NK-92 treated with Interleukin-12 subunit alpha and Interleukin-12 subunit beta, amount 100 ng/mL, for 24 hours (cell line): ENCODE results near the gene KCNH4.

Experiments
- DNase-seq: peaks from one replicate; lab custom pipeline; 2025; lab: John Stamatoyannopoulos, UW

KCNH4 gene

GRCh38 chr17:42136654-42137051, 44.3 kb downstream of the KCNH4 start:
- no peak for DNase-seq

DNA sequence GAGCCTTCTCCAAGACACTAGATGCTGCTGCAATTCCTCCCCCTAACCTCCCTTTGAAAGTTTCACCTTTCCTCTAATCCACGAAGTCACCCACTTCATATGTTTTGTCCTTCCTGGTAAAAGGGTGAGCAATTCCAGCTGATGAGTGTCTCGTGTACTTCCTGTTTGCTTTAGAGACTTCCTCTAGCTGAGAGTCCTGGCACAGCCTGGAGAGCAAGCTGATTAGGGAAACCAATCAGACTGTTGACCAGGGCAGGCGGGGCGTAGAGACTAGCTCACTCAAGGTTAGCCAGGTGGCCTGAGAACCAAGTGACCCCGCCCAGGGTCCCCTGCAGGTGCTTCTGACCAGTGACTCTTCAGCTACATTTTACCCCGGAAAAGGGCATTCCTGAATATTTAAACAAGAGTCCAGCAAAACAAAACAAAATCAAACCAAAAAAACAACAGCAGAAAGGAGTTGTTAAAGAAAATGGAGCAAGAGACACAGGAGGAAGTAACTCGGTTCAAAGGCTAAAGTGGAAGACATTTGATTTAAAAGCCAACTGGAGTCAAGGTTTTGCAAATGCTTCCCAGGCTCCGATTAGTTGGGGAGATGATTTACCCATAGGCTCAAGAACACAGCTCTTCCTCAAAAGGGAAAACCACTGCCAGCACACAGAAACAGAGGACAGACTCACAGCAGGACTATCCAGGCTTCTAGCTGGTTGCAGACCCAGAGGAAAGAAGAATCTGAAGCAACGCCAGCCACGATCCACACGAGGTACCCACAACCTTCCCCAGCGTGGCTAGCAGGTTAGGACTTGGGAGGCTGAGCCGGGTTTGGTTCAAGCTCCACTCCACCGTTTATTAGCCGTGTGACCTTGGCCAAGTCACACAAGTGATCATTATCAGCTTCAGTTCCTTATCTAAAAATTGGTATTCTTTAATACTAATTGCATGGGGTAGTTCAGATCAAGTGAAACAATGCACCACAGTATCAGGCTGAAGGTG, 45.0 kb downstream of the KCNH4 start:
- no peak for DNase-seq

GRCh38 chr17:42135151-42135550, 45.8 kb downstream of the KCNH4 start:
- DNase-seq: no peak

GRCh38 chr17:42133461-42134041, 47.4 kb downstream of the KCNH4 start:
- no peak for DNase-seq

DNA sequence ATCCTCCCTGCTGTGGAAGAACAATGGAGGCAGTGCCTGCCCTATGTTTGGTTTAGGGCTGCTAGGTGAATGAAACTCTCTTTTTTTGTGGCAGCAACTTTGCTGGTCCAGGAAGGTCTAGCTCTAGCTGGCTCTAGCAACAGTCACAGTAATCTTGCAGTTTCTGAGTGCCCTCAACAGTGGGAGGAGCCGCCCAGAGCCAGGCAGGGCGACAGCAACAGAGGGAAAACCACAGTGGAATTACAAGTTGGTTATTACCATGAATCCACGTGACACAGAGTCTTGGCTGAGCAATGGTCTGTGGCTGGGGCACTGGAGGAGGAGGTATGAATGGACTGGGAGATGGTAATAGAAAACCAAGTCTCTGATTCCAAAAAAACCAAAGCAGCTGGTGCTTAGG, 48.0 kb downstream of the KCNH4 start:
- DNase-seq: no peak

GRCh38 chr17:42131981-42132432, 48.9 kb downstream of the KCNH4 start:
- no peak for DNase-seq

- DNase-seq: no peak
Observed at GRCh38 chr17:42131232-42131631, 49.7 kb downstream of the KCNH4 start.

- no peak for DNase-seq
Observed at GRCh38 chr17:42130310-42130936, 50.5 kb downstream of the KCNH4 start.

- no peak for DNase-seq
Observed at GRCh38 chr17:42129109-42129837, 51.7 kb downstream of the KCNH4 start.

DNA sequence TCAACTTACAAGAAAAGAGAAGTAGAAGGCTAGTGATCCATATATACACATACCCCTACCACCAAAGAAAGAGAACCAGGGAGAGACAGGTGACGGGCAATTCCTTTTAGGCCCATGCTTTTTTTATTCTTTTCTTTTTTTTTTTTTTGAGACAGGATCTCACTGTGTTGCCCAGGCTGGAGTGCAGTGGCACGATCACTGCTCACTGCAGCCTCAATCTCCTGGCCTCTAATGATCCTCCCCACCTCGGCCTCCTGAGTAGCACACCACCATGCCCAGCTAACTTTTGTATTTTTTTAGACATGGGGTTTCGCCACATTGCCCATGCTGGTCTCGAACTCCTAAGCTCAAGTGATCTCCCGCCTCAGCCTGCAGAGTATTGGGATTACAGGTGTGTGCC, 53.5 kb downstream of the KCNH4 start:
- no peak for DNase-seq

GRCh38 chr17:42126836-42127235, 54.1 kb downstream of the KCNH4 start:
- DNase-seq: no peak

DNA sequence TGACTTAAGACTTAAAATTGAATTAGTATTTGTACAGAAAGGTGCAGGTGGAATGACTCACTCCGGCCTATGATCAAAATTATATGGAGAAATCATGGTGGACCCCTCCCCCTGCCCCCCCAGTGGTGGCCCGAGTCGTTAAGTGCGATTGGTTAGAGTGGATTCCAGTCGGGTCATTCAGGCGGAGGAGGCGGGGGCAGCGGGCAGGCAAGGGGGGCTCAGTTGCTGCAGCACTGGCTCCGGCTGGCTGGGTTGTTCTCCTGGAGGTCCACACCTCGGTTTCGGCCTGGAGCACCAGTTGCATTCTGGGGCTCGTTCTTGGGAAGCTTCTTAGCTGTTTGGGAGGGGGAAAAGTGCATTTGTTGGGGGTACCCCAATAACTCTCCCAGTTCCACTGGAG, 55.4 kb downstream of the KCNH4 start:
- DNase-seq: no peak

- DNase-seq: no peak
Observed at GRCh38 chr17:42124256-42124655, 56.7 kb downstream of the KCNH4 start.

- DNase-seq: no peak
Observed at GRCh38 chr17:42122371-42123303, 58.3 kb downstream of the KCNH4 start, which contains the start of gene HSPB9. TSS of gene HSPB9 (plus strand) at chr17:42122804. CDS start at chr17:42122851, 47 bp downstream.

- DNase-seq: peak; percentile 59
Observed at GRCh38 chr17:42120770-42121769, 59.9 kb downstream of the KCNH4 start, which contains the start of gene KAT2A. TSS of gene KAT2A (minus strand) at chr17:42121367. CDS start at chr17:42121304, 63 bp downstream.

DNA sequence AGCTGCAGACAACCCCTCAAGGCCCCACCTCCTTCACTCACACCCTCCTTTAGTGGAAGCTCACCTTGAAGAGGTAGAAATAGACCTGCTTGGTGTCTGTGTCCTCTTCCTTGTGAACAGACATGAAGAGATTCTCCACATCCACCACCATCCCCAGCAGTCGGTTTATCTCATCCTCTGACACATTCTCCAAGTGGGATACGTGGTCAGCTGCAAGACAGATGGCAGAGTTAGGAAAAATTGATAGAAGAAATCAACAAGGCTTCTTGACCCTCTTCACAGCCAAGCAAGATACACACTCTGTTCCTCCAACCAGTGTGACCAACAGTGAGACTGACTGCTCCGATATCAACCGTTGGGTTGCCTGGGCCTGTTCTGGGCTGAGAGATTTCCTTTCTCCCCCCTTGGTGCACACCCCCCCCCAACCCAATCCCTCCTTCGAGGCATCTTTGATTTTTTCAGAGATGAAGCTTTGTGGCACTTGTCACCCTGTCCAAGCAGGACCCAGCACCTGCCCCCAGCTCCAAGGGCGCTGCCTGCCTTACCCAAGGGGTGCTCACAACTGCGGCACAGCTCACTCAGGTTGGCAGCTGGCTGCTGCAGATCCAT, 60.7 kb downstream of the KCNH4 start:
- DNase-seq: no peak

DNA sequence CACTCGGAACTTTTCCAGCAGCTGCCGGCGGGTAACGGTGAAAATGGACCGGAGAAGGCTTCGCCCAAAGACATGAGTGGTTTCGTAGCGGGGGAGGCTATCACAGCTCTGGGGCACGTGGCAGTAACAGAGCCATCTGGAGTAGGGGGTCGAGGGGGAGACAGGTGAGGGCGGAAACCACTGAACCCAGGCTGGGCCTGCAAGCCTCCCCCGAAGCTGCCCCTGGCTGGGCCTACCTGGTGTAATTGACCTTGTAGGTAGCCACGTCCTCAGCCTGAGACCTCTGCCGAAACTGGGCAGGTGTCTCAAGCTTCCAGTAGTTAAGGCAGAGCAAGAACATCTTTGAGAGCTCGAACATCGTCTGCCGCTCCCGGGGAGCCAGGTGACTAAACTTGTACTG, 61.6 kb downstream of the KCNH4 start:
- no peak for DNase-seq

- DNase-seq: no peak
Observed at GRCh38 chr17:42118545-42118944, 62.4 kb downstream of the KCNH4 start.

GRCh38 chr17:42118126-42118510, 62.8 kb downstream of the KCNH4 start:
- DNase-seq: no peak
